MM.1S (cell line): ENCODE data around the gene LRRTM2.

Experiments used
- DNase-seq: peaks from one replicate; pipeline ENCODE4 v3.0.0-alpha.2; 2015
- H2AFZ ChIP-seq: fragments of 300-600 bp; sonication (generic); 2 replicates; pipeline ENCODE4 v1.6.0; 2016; ENCODE audit warnings: antibody characterized with exemption, low read length
- H3F3A ChIP-seq: fragments of 300-600 bp; sonication (generic); 2 replicates; pipeline ENCODE4 v1.6.1; 2016; ENCODE audit warnings: mild to moderate bottlenecking, antibody characterized with exemption, low read length, moderate library complexity, mixed read lengths; ENCODE audit not compliant: insufficient read depth
- H3K27ac ChIP-seq: fragments of 300-600 bp; sonication (generic); 2 replicates; pipeline ENCODE4 v1.5.1; 2016; ENCODE audit warnings: mild to moderate bottlenecking, low read length
- H3K27me3 ChIP-seq: fragments of 300-600 bp; sonication (generic); replicated peaks from 2 replicates; pipeline ENCODE4 v1.6.0; 2016; ENCODE audit warnings: low read length; ENCODE audit not compliant: insufficient read depth
- H3K36me3 ChIP-seq: fragments of 300-600 bp; sonication (generic); replicated peaks from 2 replicates; pipeline ENCODE4 v1.6.1; 2016; ENCODE audit warnings: mild to moderate bottlenecking, low read length, mixed read lengths; ENCODE audit not compliant: insufficient read depth
- H3K4me1 ChIP-seq: fragments of 300-600 bp; sonication (generic); 2 replicates; pipeline ENCODE4 v1.6.1; 2016; ENCODE audit warnings: low read length, mixed read lengths
- H3K4me2 ChIP-seq: fragments of 300-600 bp; sonication (generic); 2 replicates; pipeline ENCODE4 v1.6.0; 2016; ENCODE audit warnings: low read depth, low read length
- H3K4me3 ChIP-seq: fragments of 300-600 bp; sonication (generic); 2 replicates; pipeline ENCODE4 v1.5.1; 2016; ENCODE audit warnings: low read length, mixed read lengths
- H3K79me2 ChIP-seq: fragments of 300-600 bp; sonication (generic); 2 replicates; pipeline ENCODE4 v1.6.1; 2016; ENCODE audit warnings: mixed run types, low read length, mixed read lengths
- H3K9ac ChIP-seq: fragments of 300-600 bp; sonication (generic); 2 replicates; pipeline ENCODE4 v1.6.1; 2016; ENCODE audit warnings: low read length, mixed read lengths
- H3K9me2 ChIP-seq: fragments of 300-600 bp; sonication (generic); replicated peaks from 2 replicates; pipeline ENCODE4 v1.6.1; 2016; ENCODE audit warnings: mild to moderate bottlenecking, low read length, mixed read lengths; ENCODE audit not compliant: insufficient read depth
- H3K9me3 ChIP-seq: fragments of 300-600 bp; sonication (generic); replicated peaks from 2 replicates; pipeline ENCODE4 v1.6.1; 2016; ENCODE audit warnings: mild to moderate bottlenecking, low read length, mixed read lengths; ENCODE audit not compliant: insufficient read depth
- H4K20me1 ChIP-seq: fragments of 300-600 bp; sonication (generic); 2 replicates; pipeline ENCODE4 v1.6.1; 2016; ENCODE audit warnings: mild to moderate bottlenecking, low read length, moderate library complexity, mixed read lengths; ENCODE audit not compliant: insufficient read depth
- EZH2 ChIP-seq: fragments of 300-600 bp; sonication (generic); optimal IDR thresholded peaks from 2 replicates; pipeline ENCODE3; 2017; ENCODE audit warnings: low read depth, mild to moderate bottlenecking, antibody characterized with exemption, low read length, mixed read lengths
- EZH2phosphoT487 ChIP-seq: fragments of 300-600 bp; sonication (generic); IDR thresholded peaks from 2 replicates; pipeline ENCODE4 v1.6.1; 2018; ENCODE audit warnings: antibody characterized with exemption, low read length
- TF ChIP-seq, protein P1 (sequence below): fragments of 300-600 bp; sonication (generic); IDR thresholded peaks from 2 replicates; pipeline ENCODE4 v1.5.1; 2016; ENCODE audit warnings: antibody characterized with exemption, low read length, mixed read lengths

Gene LRRTM2

DNA sequence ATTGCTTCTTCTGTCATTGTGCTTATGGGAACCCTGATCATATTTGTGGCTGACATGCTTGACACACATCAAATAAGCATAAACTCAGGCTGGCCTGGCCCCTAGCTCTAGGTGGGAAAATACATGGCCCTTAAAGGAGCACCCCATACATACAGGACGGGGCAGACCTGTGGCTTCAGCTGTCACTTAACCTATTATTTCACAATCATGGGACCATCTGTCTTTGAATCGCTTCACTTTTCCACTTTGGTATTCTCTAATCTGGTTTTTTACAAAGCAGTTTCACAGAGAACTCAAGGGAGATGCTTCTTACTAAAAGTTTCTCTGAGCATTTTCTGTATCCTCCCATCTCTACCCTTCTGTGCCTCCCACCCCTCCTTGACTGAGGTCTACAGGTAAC is 34.6 kb upstream of the LRRTM2 start:
- no peaks in the 10 kb centered on the region for H3K79me2 ChIP-seq
- H3K27me3 ChIP-seq: no peaks in the 10 kb centered on the region
- H3K4me2 ChIP-seq: no peak overlapping the region
- no peak overlapping the region for H3K27ac ChIP-seq
- H3K9me2 ChIP-seq: no peaks in the 10 kb centered on the region
- H3K9ac ChIP-seq: no peak overlapping the region
- H3K9me3 ChIP-seq: no peaks in the 10 kb centered on the region
- H4K20me1 ChIP-seq: no peaks in the 10 kb centered on the region
- no peak overlapping the region for H2AFZ ChIP-seq
- no peak for DNase-seq
- H3K36me3 ChIP-seq: no peaks in the 10 kb centered on the region; the same call in 1 of the 2 replicates
- H3K4me3 ChIP-seq: no peak overlapping the region
- H3F3A ChIP-seq: no peaks in the 10 kb centered on the region
- TF ChIP-seq EZH2 (no peak), EZH2phosphoT487 (no peak)
- TF ChIP-seq, protein P1, sequence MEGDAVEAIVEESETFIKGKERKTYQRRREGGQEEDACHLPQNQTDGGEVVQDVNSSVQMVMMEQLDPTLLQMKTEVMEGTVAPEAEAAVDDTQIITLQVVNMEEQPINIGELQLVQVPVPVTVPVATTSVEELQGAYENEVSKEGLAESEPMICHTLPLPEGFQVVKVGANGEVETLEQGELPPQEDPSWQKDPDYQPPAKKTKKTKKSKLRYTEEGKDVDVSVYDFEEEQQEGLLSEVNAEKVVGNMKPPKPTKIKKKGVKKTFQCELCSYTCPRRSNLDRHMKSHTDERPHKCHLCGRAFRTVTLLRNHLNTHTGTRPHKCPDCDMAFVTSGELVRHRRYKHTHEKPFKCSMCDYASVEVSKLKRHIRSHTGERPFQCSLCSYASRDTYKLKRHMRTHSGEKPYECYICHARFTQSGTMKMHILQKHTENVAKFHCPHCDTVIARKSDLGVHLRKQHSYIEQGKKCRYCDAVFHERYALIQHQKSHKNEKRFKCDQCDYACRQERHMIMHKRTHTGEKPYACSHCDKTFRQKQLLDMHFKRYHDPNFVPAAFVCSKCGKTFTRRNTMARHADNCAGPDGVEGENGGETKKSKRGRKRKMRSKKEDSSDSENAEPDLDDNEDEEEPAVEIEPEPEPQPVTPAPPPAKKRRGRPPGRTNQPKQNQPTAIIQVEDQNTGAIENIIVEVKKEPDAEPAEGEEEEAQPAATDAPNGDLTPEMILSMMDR: no peak
- no peaks in the 10 kb centered on the region for H3K4me1 ChIP-seq

DNA sequence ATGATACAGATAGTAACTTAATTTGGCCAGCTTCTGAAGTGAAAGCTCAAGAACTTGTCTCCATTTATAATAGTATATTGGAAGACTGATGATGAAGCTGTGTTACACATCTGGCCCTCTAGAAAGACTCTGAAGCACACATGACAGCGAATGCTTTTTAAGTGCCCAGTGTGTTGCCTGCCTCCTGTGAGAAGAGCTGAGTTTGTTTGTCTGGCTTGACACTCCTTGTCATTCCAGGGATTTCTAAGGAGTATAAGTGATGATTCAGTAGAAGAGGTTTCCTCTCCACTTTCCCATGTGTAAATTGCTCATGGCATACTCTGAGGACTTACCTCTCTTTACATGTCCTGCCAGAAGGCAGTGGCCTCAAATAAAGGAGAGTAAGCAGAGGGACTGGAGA is 30.4 kb upstream of the LRRTM2 start:
- Histone ChIP-seq H3F3A (peaks cover 4% of the 10 kb centered on the region; the same call in 1 of the 2 replicates), H3K9ac (no peak overlapping the region), H3K4me2 (no peak overlapping the region), H3K79me2 (no peaks in the 10 kb centered on the region), H3K9me2 (no peaks in the 10 kb centered on the region), H3K27me3 (no peaks in the 10 kb centered on the region), H3K27ac (no peak overlapping the region), H4K20me1 (no peaks in the 10 kb centered on the region), H2AFZ (no peak overlapping the region), H3K4me1 (no peaks in the 10 kb centered on the region), H3K4me3 (no peak overlapping the region), H3K36me3 (no peaks in the 10 kb centered on the region; the same call in 1 of the 2 replicates), H3K9me3 (no peaks in the 10 kb centered on the region)
- TF ChIP-seq, protein P1: no peak
- no peak for TF ChIP-seq EZH2
- TF ChIP-seq EZH2phosphoT487: no peak
- DNase-seq: no peak

DNA sequence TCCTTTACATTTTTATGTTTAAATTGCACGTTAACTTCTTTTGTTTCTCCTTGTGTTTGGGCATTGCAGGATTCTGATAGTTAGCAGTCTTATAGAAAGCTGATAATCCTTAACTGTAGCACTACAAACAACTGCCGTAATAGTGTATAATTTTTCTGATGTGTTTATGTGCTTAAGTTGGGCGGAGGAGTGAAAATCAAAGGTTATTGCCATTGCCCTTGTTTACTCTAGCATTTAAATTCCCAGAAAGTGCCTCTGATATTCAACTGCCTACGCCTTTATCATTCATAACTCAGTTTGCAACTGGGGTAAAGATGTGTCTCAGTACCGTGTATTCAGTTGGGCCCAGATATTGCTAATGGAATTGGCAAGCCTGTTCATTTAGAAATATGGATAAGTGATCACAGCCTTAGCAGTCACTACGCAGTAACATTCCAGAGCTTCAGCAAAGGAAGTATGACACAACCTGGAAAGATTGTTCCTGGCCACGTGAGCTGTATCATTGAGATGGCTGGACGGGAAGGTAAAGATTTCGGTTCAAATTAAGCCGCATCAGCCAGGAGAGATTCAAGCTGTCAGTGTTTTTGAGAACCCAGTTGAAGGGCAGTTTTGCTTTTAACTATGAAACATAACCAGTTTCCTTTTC is 28.1 kb upstream of the LRRTM2 start:
- no peaks in the 10 kb centered on the region for H3K79me2 ChIP-seq
- no peak for DNase-seq

More for the DNA sequence above, 28.1 kb upstream of the LRRTM2 start:
- Histone ChIP-seq H3K36me3 (no peaks in the 10 kb centered on the region; the same call in 1 of the 2 replicates), H3K4me3 (no peak overlapping the region), H2AFZ (no peak overlapping the region), H3K4me1 (no peaks in the 10 kb centered on the region), H3K9me2 (no peaks in the 10 kb centered on the region), H4K20me1 (no peaks in the 10 kb centered on the region), H3K4me2 (no peak overlapping the region), H3K27ac (no peak overlapping the region), H3K27me3 (no peaks in the 10 kb centered on the region), H3K9ac (no peak overlapping the region), H3K9me3 (no peaks in the 10 kb centered on the region), H3F3A (peaks cover 4% of the 10 kb centered on the region; the same call in 1 of the 2 replicates)
- TF ChIP-seq EZH2phosphoT487: no peak
- TF ChIP-seq, protein P1: no peak
- TF ChIP-seq EZH2: no peak
